Brain microvascular endothelial cell (primary cell): Measurements from ENCODE around the gene GYS1.
A peak's percentile ranks its signal among the peaks of the same experiment; 100 is the strongest.

ENCODE experiments used
- DNase-seq: peaks from one replicate; pipeline ENCODE4 v3.0.0-alpha.2; 2020
- H3K27ac ChIP-seq: fragments of 250-450 bp; sonication (Bioruptor Pico); 2 replicates; pipeline ENCODE4 v1.5.1; 2020; ENCODE audit warnings: mild to moderate bottlenecking, moderate library complexity
- H3K27me3 ChIP-seq: fragments of 250-450 bp; sonication (Bioruptor Pico); replicated peaks from 2 replicates; pipeline ENCODE4 v1.5.1; 2020; ENCODE audit warnings: mild to moderate bottlenecking
- H3K36me3 ChIP-seq: fragments of 250-450 bp; sonication (Bioruptor Pico); replicated peaks from 2 replicates; pipeline ENCODE4 v1.5.1; 2020; ENCODE audit warnings: mild to moderate bottlenecking
- H3K4me3 ChIP-seq: 2 replicates; pipeline ENCODE4 v1.5.1; 2011; ENCODE audit warnings: low read depth, mild to moderate bottlenecking, control low read depth, low read length, moderate library complexity
- CTCF ChIP-seq: IDR thresholded peaks from 2 replicates; pipeline ENCODE4 v1.5.1; 2011; ENCODE audit warnings: low read depth, mild to moderate bottlenecking, moderate library complexity, low read length, control low read depth, inconsistent platforms; ENCODE audit errors: missing control alignments
- in situ Hi-C: cut with HindIII; loops from 2 replicates; pipeline ENCODE4 v1.10.0; 2017; ENCODE audit warnings: low sequenced_read_pairs, low pct_ligation_motif_present

Gene GYS1

DNA sequence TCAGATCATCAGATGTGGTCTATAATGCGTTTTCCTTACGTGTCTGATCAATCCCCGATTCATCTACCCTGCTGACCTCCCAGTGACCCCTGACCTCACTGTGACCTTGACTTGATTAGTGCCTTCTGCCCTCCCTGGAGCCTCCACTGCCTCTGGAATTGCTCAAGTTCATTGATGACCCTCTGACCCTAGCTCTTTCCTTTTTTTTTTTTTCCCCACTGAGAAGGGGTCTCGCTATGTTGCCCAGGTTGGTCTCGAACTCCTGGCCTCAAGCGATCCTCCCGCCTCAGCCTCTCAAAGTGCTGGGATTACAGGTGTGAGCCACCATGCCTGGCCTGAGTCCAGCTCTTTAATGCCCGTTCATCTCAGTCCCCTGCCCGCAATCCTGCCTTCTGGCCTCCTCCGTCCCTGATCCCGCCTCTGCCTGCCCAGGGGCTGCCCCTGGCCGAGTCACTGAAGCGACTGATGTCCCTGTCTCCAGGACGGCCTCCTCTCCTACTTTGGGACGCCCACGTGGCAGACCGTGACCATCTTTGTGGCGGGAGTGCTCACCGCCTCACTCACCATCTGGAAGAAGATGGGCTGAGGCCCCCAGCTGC, 32.0 kb downstream of the GYS1 start:
- in situ Hi-C loops, result no loop called here
- TF ChIP-seq CTCF, result no peak
- no peak for DNase-seq
- H3K4me3 ChIP-seq, result no peak overlapping the region
- no peaks in the 10 kb centered on the region for H3K27me3 ChIP-seq
- H3K27ac ChIP-seq, result no peak overlapping the region
- peaks cover 16% of the 10 kb centered on the region for H3K36me3 ChIP-seq

- TF ChIP-seq CTCF, result no peak
- no peak for DNase-seq
- in situ Hi-C loops, result no loop called here
- Histone ChIP-seq H3K27me3 (no peaks in the 10 kb centered on the region), H3K27ac (no peak overlapping the region), H3K36me3 (peaks cover 7% of the 10 kb centered on the region), H3K4me3 (no peak overlapping the region)
These were observed 33.5 kb downstream of the GYS1 start for GRCh38 chr19:48959341-48960239.

- no peak for DNase-seq
- in situ Hi-C loops, result no loop called here
- H3K27me3 ChIP-seq, result no peaks in the 10 kb centered on the region
- H3K27ac ChIP-seq, result no peak overlapping the region
- peaks cover 7% of the 10 kb centered on the region for H3K36me3 ChIP-seq
- no peak for TF ChIP-seq CTCF
- no peak overlapping the region for H3K4me3 ChIP-seq
These were observed 35.1 kb downstream of the GYS1 start for GRCh38 chr19:48958006-48958405.

GRCh38 chr19:48955308-48955958, 37.7 kb downstream of the GYS1 start:
- Histone ChIP-seq H3K36me3 (peaks cover 5% of the 10 kb centered on the region), H3K27ac (peak overlapping the region; percentile 93), H3K27me3 (no peaks in the 10 kb centered on the region), H3K4me3 (peak overlapping the region; percentile 88)
- TF ChIP-seq CTCF, result no peak
- DNase-seq, result no peak
- in situ Hi-C loops, result no loop called here

- peak within 1 kb of the TSS; percentile 88 for H3K4me3 ChIP-seq
- no peaks in the 10 kb centered on the region for H3K27me3 ChIP-seq
- H3K27ac ChIP-seq, result peak within 1 kb of the TSS; percentile 93
- DNase-seq, result peak; percentile 94
- peak; percentile 10 for TF ChIP-seq CTCF
- in situ Hi-C loops, result no loop called here
- H3K36me3 ChIP-seq, result peaks cover 5% of the 10 kb centered on the region
These were observed 38.4 kb downstream of the GYS1 start, which contains the start of gene BAX for GRCh38 chr19:48954595-48955307. BAX (plus strand) TSS chr19:48954875; CDS start chr19:48954929, 54 bp downstream.
